ENCODE results near the gene USP32.

DNA sequence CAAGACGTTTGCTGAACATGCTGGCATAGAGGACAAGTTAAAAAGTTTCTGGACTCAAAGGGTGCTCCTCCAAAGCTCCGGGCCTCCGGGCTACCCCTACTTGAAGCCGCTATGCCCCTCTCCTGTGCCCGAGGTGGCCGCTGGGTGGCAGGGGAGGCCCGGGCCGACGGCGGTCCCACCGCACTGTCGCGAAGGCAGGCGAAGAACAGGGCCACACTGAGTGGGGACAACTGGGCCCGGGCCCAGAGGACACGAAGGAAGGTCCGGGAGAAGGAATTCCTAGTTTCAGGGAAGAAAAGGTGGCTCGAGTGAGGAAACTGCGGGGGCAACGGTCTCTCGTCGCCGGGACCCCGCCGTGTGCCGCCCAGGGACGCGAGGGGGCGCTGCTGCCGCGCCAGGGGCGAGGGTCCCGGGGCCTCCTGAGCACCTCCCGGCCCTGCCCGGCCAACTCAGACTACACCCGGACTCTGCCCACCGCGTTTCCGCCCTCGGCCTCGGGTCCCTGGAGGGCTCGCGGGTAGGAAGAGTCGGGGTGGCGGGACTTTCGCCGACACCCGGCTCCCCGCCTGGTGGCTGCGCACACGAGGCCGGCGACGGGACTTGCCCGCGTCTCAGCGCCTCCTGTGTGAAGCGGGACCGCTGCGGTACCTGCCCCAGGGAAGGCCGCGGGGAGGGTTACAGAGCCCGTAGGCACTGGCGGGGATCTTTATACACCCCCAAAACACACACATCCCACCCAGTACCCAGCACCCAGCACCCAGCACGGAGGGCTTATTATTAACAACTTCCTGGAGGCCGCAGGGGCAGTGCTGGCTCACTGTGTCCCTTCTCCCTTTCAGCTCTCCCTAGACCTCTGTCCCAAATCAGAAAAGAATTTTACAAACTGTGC, 29.6 kb upstream of the USP32 start:
- no peak for TF ChIP-seq POLR2A (IDR thresholded peaks at IDR 0.05; ENCODE audit: extremely low read depth, insufficient read length)
- no peak for TF ChIP-seq MAX (IDR thresholded peaks at IDR 0.05; ENCODE audit: low read depth, low read length)
- peak; percentile 65 for TF ChIP-seq CTCF (IDR thresholded peaks at IDR 0.05; ENCODE audit: low read depth, low read length)
